Neural cell (in vitro differentiated cells): ENCODE results near the gene TMEM40. TPM values are rescaled to one million over a fixed set of nuclear protein-coding genes. Genes with fewer than 3 reads are reported as not detected.
"Not testable (repeated sequence)": the region's sequence is repeated elsewhere in the genome, so short reads cannot be mapped to it uniquely, and the experiment has no call there.

Experiments
- H2AFZ ChIP-seq: fragments of 200-600, 300-800 bp; sonication (generic), shearing (Covaris generic); 2 replicates; pipeline ENCODE4 v1.6.0; 2014; ENCODE audit warnings: low read depth, mild to moderate bottlenecking, antibody characterized with exemption, low read length, moderate library complexity
- H3F3A ChIP-seq: fragments of 200-600 bp; shearing (Covaris generic); 2 replicates; pipeline ENCODE4 v1.6.1; 2016; ENCODE audit warnings: mild to moderate bottlenecking, moderate library complexity, mixed read lengths, antibody characterized with exemption, low read length; ENCODE audit not compliant: insufficient read depth, poor library complexity, severe bottlenecking
- H3K27ac ChIP-seq: fragments of 200-600, 300-800 bp; sonication (generic), shearing (Covaris generic); 2 replicates; pipeline ENCODE4 v1.5.1; 2014; ENCODE audit warnings: mild to moderate bottlenecking, low read length, moderate library complexity
- H3K27me3 ChIP-seq: fragments of 300-800, 200-600 bp; sonication (generic), shearing (Covaris generic); 2 replicates; pipeline ENCODE4 v1.6.0; 2014; ENCODE audit warnings: mild to moderate bottlenecking, low read depth, low read length, moderate library complexity; ENCODE audit not compliant: insufficient read depth
- H3K36me3 ChIP-seq: fragments of 300-800, 200-600 bp; sonication (generic), shearing (Covaris generic); 2 replicates; pipeline ENCODE4 v1.5.1; 2014; ENCODE audit warnings: mild to moderate bottlenecking, antibody characterized with exemption, low read length, moderate library complexity; ENCODE audit not compliant: insufficient read depth
- H3K4me2 ChIP-seq: fragments of 300-800, 200-600 bp; sonication (generic), shearing (Covaris generic); 2 replicates; pipeline ENCODE4 v1.6.0; 2014; ENCODE audit warnings: mild to moderate bottlenecking, low read length
- H3K4me3 ChIP-seq: fragments of 300-800, 200-600 bp; sonication (generic), shearing (Covaris generic); 2 replicates; pipeline ENCODE4 v1.5.1; 2014; ENCODE audit warnings: mild to moderate bottlenecking, low read length, moderate library complexity
- H3K79me2 ChIP-seq: fragments of 200-600 bp; shearing (Covaris generic); replicated peaks from 2 replicates; pipeline ENCODE4 v1.6.0; 2014; ENCODE audit warnings: mild to moderate bottlenecking, low read length, moderate library complexity; ENCODE audit not compliant: insufficient read depth
- H3K9ac ChIP-seq: fragments of 300-800, 200-600 bp; sonication (generic), shearing (Covaris generic); 2 replicates; pipeline ENCODE4 v1.6.1; 2016; ENCODE audit warnings: mild to moderate bottlenecking, low read length, mixed read lengths
- H3K9me2 ChIP-seq: fragments of 200-600 bp; shearing (Covaris generic); 2 replicates; pipeline ENCODE4 v1.6.1; 2016; ENCODE audit warnings: mild to moderate bottlenecking, low read length, mixed read lengths; ENCODE audit not compliant: insufficient read depth
- H3K9me3 ChIP-seq: fragments of 200-600, 300-800 bp; sonication (generic), shearing (Covaris generic); 2 replicates; pipeline ENCODE4 v1.6.1; 2016; ENCODE audit warnings: mild to moderate bottlenecking, mixed run types, low read length, moderate library complexity, mixed read lengths
- H4K20me1 ChIP-seq: fragments of 200-600 bp; shearing (Covaris generic); 2 replicates; pipeline ENCODE4 v1.6.1; 2016; ENCODE audit warnings: mild to moderate bottlenecking, mixed run types; ENCODE audit not compliant: insufficient read depth
- CTCF ChIP-seq: fragments of 450-650 bp; IDR thresholded peaks from 2 replicates; pipeline ENCODE4 v1.5.1; 2014; ENCODE audit warnings: antibody characterized with exemption, mild to moderate bottlenecking, moderate library complexity; ENCODE audit not compliant: poor library complexity, severe bottlenecking
- EP300 ChIP-seq: fragments of 450-650 bp; conservative IDR thresholded peaks from 2 replicates; pipeline ENCODE4 v1.6.1; 2014; ENCODE audit warnings: antibody characterized with exemption, mild to moderate bottlenecking, moderate library complexity; ENCODE audit not compliant: poor library complexity, severe bottlenecking
- EZH2 ChIP-seq: fragments of 200-600, 300-800 bp; shearing (Covaris generic), sonication (generic); IDR thresholded peaks from 2 replicates; pipeline ENCODE4 v1.6.1; 2014; ENCODE audit warnings: antibody characterized with exemption, low read length, borderline replicate concordance, mild to moderate bottlenecking; ENCODE audit not compliant: insufficient read depth, poor library complexity, severe bottlenecking
- MXI1 ChIP-seq: fragments of 450-650 bp; conservative IDR thresholded peaks from 2 replicates; pipeline ENCODE4 v1.6.1; 2014; ENCODE audit warnings: antibody characterized with exemption, mild to moderate bottlenecking; ENCODE audit not compliant: poor library complexity, severe bottlenecking
- POLR2AphosphoS5 ChIP-seq: IDR thresholded peaks from 2 replicates; pipeline ENCODE4 v1.6.1; 2012
- RAD21 ChIP-seq: fragments of 450-650 bp; conservative IDR thresholded peaks from 2 replicates; pipeline ENCODE4 v1.6.1; 2014; ENCODE audit warnings: antibody characterized with exemption, mild to moderate bottlenecking, moderate library complexity
- REST ChIP-seq: IDR thresholded peaks from 2 replicates; pipeline ENCODE4 v1.6.1; 2012; ENCODE audit warnings: borderline replicate concordance
- SMC3 ChIP-seq: fragments of 450-650 bp; conservative IDR thresholded peaks from 2 replicates; pipeline ENCODE4 v1.6.1; 2014; ENCODE audit warnings: antibody characterized with exemption, mild to moderate bottlenecking, moderate library complexity; ENCODE audit not compliant: poor library complexity
- TAF1 ChIP-seq: IDR thresholded peaks from 2 replicates; pipeline ENCODE4 v1.6.1; 2012; ENCODE audit warnings: low read depth
- polyA plus RNA-seq: library from polyadenylated mRNA; depleted of rRNA; stranded (reverse); fragments of >200 nt; gene quantifications from 2 replicates; pipeline ENCODE4 v1.2.3, GENCODE V29; 2014

Gene TMEM40
- polyA plus RNA-seq, 1 donor from 2014 or later = not detected

- Histone ChIP-seq H2AFZ (no peak overlapping the region), H3K79me2 (no peaks in the 10 kb centered on the region), H3K36me3 (no peaks in the 10 kb centered on the region), H4K20me1 (no peaks in the 10 kb centered on the region), H3K4me2 (no peak overlapping the region), H3K27ac (no peak overlapping the region), H3K27me3 (no peaks in the 10 kb centered on the region), H3K9me2 (no peaks in the 10 kb centered on the region), H3F3A (no peaks in the 10 kb centered on the region), H3K9ac (no peak overlapping the region), H3K4me3 (no peak overlapping the region), H3K9me3 (no peaks in the 10 kb centered on the region)
- TF ChIP-seq SMC3 (no peak), MXI1 (no peak), REST (no peak), RAD21 (no peak), EZH2 (no peak), TAF1 (no peak), CTCF (no peak), EP300 (no peak), POLR2AphosphoS5 (no peak)
Observed at GRCh38 chr3:12777171-12777570, 18.1 kb upstream of the TMEM40 start.

GRCh38 chr3:12775970-12776369 is 16.9 kb upstream of the TMEM40 start:
- not testable (repeated sequence) for H3K27me3 ChIP-seq, H3K9me3 ChIP-seq, H3K9me2 ChIP-seq

GRCh38 chr3:12775226-12775625 is 16.2 kb upstream of the TMEM40 start:
- no peaks in the 10 kb centered on the region for H3K27me3 ChIP-seq
- no peaks in the 10 kb centered on the region for H3K9me3 ChIP-seq
- H3K4me2 ChIP-seq = no peak overlapping the region
- no peak overlapping the region for H3K27ac ChIP-seq
- no peaks in the 10 kb centered on the region for H3K36me3 ChIP-seq
- TF ChIP-seq EP300 = no peak
- TF ChIP-seq CTCF = no peak
- no peak for TF ChIP-seq REST
- no peak for TF ChIP-seq MXI1
- no peak overlapping the region for H3K9ac ChIP-seq
- H3F3A ChIP-seq = no peaks in the 10 kb centered on the region
- no peaks in the 10 kb centered on the region for H3K79me2 ChIP-seq
- H3K9me2 ChIP-seq = no peaks in the 10 kb centered on the region
- no peak overlapping the region for H3K4me3 ChIP-seq
- H2AFZ ChIP-seq = no peak overlapping the region
- no peaks in the 10 kb centered on the region for H4K20me1 ChIP-seq

More at GRCh38 chr3:12775970-12776369, 16.9 kb upstream of the TMEM40 start:
- not testable (repeated sequence) for H2AFZ ChIP-seq, H3K79me2 ChIP-seq, H3K4me3 ChIP-seq, H3K27ac ChIP-seq, H4K20me1 ChIP-seq, H3K36me3 ChIP-seq, H3K4me2 ChIP-seq, H3K9ac ChIP-seq, H3F3A ChIP-seq
